HL-60/S4 treated with phorbol 12-myristate 13-acetate at 8.2 ng/mL for 4 days and 3 days (cell line): ENCODE data around the gene MIS18A.
"Not testable (repeated sequence)": the region's sequence is repeated elsewhere in the genome, so short reads cannot be mapped to it uniquely, and the experiment has no call there.

Experiments
- in situ Hi-C: fragments of 300-500 bp; cut with MboI; formaldehyde crosslinking; loops from 2 replicates; pipeline ENCODE4 v1.15.0; 2022; ENCODE audit warnings: low sequenced_read_pairs

MIS18A gene

GRCh38 chr21:32306021-32306780 lies 27.4 kb upstream of the MIS18A start:
- in situ Hi-C loops: no loop called here

GRCh38 chr21:32304998-32305397 lies 26.1 kb upstream of the MIS18A start:
- in situ Hi-C loops: no loop called here

- in situ Hi-C loops: no loop called here
Measured at GRCh38 chr21:32303385-32303784, 24.5 kb upstream of the MIS18A start.

GRCh38 chr21:32302560-32302959 lies 23.7 kb upstream of the MIS18A start:
- in situ Hi-C loops: no loop called here

- in situ Hi-C loops: no loop called here
Measured at GRCh38 chr21:32301596-32301995, 22.7 kb upstream of the MIS18A start.

- in situ Hi-C loops: no loop called here
Measured at GRCh38 chr21:32300117-32300681, 21.4 kb upstream of the MIS18A start.

- in situ Hi-C loops: no loop called here
Measured at GRCh38 chr21:32299695-32300094, 20.8 kb upstream of the MIS18A start.

- in situ Hi-C loops: no loop called here
Measured at GRCh38 chr21:32298658-32299081, 19.8 kb upstream of the MIS18A start, which contains the start of gene MRAP. Gene MRAP (plus strand): TSS chr21:32298855. CDS start chr21:32298972, 117 bp downstream.

- in situ Hi-C loops: no loop called here
Measured at GRCh38 chr21:32298148-32298559, 19.3 kb upstream of the MIS18A start.

- in situ Hi-C loops: no loop called here
Measured at GRCh38 chr21:32297449-32297848, 18.6 kb upstream of the MIS18A start.

GRCh38 chr21:32285476-32285875 lies 6.6 kb upstream of the MIS18A start:
- in situ Hi-C loops: no loop called here

GRCh38 chr21:32282992-32283391 lies 4.1 kb upstream of the MIS18A start:
- in situ Hi-C loops: no loop called here

GRCh38 chr21:32281531-32281930 lies 2.7 kb upstream of the MIS18A start:
- in situ Hi-C loops: no loop called here

GRCh38 chr21:32279377-32279680 lies 480 bp upstream of the MIS18A start:
- in situ Hi-C loops: no loop called here

GRCh38 chr21:32278103-32278502 lies 746 bp downstream of the MIS18A start:
- in situ Hi-C loops: no loop called here

GRCh38 chr21:32276671-32277070 lies 2.2 kb downstream of the MIS18A start:
- in situ Hi-C loops: no loop called here

- in situ Hi-C loops: no loop called here
Measured at GRCh38 chr21:32270748-32271147, 8.1 kb downstream of the MIS18A start.

- in situ Hi-C loops: not testable (repeated sequence)
Measured at GRCh38 chr21:32265321-32265720, 13.5 kb downstream of the MIS18A start.

- in situ Hi-C loops: no loop called here
Measured at GRCh38 chr21:32261929-32262328, 16.9 kb downstream of the MIS18A start.

GRCh38 chr21:32260130-32260529 lies 18.7 kb downstream of the MIS18A start:
- in situ Hi-C loops: no loop called here

GRCh38 chr21:32258786-32259048 lies 20.1 kb downstream of the MIS18A start:
- in situ Hi-C loops: not testable (repeated sequence)

GRCh38 chr21:32257962-32258785 lies 20.7 kb downstream of the MIS18A start:
- in situ Hi-C loops: no loop called here
